ENCODE results near the gene ABCF2. TPM values are rescaled to one million over a fixed set of nuclear protein-coding genes. Genes with fewer than 3 reads are reported as not detected.

Gene ABCF2
- total RNA-seq, 4 donors from 2014 or later: 27.0 to 44.7 (median 40.5) TPM

GRCh38 chr7:151242159-151243044 is 15.4 kb upstream of the ABCF2 start:
- TF ChIP-seq CTCF (IDR thresholded peaks at IDR 0.05): no peak
- TF ChIP-seq POLR2A (IDR thresholded peaks at IDR 0.05): no peak
- peaks cover 17 to 45% (median 35%) of the 10 kb centered on the region in 3 donors for H3K4me1 ChIP-seq
- H3K4me3 ChIP-seq: no peak overlapping the region
- H3K27me3 ChIP-seq: peaks cover 0 to 35% (median 0%) of the 10 kb centered on the region in 4 donors
- H3K9me3 ChIP-seq: no peaks in the 10 kb centered on the region
- 60 to 71% methylated on average over 11 to 12 of the region's 20 CpGs for WGBS, 2 donors
- peaks cover 10 to 50% (median 15%) of the 10 kb centered on the region in 3 donors for H3K36me3 ChIP-seq
- intact Hi-C loops (cut with DNase I): no loop called here
- no peak overlapping the region for H3K27ac ChIP-seq
- no peak for DNase-seq

GRCh38 chr7:151241755-151242096 is 14.7 kb upstream of the ABCF2 start:
- H3K4me1 ChIP-seq: peaks cover 14 to 39% (median 29%) of the 10 kb centered on the region in 3 donors
- peaks cover 0 to 29% (median 0%) of the 10 kb centered on the region in 4 donors for H3K27me3 ChIP-seq
- peaks cover 15 to 56% (median 15%) of the 10 kb centered on the region in 3 donors for H3K36me3 ChIP-seq
- WGBS, 2 donors: 62 to 79% methylated on average over 2 of the region's 9 CpGs
- no peak overlapping the region for H3K27ac ChIP-seq
- H3K4me3 ChIP-seq: no peak overlapping the region
- DNase-seq: no peak
- TF ChIP-seq CTCF (IDR thresholded peaks at IDR 0.05): no peak
- TF ChIP-seq POLR2A (IDR thresholded peaks at IDR 0.05): no peak
- H3K9me3 ChIP-seq: no peaks in the 10 kb centered on the region
- intact Hi-C loops (cut with DNase I): no loop called here

GRCh38 chr7:151240942-151241754 is 14.1 kb upstream of the ABCF2 start:
- Histone ChIP-seq H3K4me1 (peaks cover 14 to 33% (median 23%) of the 10 kb centered on the region in 3 donors), H3K27ac (no peak overlapping the region), H3K9me3 (no peaks in the 10 kb centered on the region), H3K27me3 (peaks cover 0 to 23% (median 0%) of the 10 kb centered on the region in 4 donors), H3K4me3 (no peak overlapping the region), H3K36me3 (peaks cover 15 to 62% (median 15%) of the 10 kb centered on the region in 3 donors)
- DNase-seq: no peak
- TF ChIP-seq CTCF (IDR thresholded peaks at IDR 0.05): no peak
- TF ChIP-seq POLR2A (IDR thresholded peaks at IDR 0.05): no peak
- intact Hi-C loops (cut with DNase I): no loop called here
- WGBS, 2 donors: 75 to 82% methylated on average over 4 to 5 of the region's 7 CpGs

GRCh38 chr7:151240536-151240935 is 13.5 kb upstream of the ABCF2 start:
- intact Hi-C loops (cut with DNase I): no loop called here

More at GRCh38 chr7:151240536-151240935, 13.5 kb upstream of the ABCF2 start:
- H3K4me3 ChIP-seq: no peak overlapping the region
- H3K4me1 ChIP-seq: peaks cover 11 to 28% (median 17%) of the 10 kb centered on the region in 3 donors
- peaks cover 18 to 68% (median 19%) of the 10 kb centered on the region in 3 donors for H3K36me3 ChIP-seq
- H3K27me3 ChIP-seq: peaks cover 0 to 17% (median 0%) of the 10 kb centered on the region in 4 donors
- DNase-seq: no peak
- TF ChIP-seq POLR2A (IDR thresholded peaks at IDR 0.05): no peak
- TF ChIP-seq CTCF (IDR thresholded peaks at IDR 0.05): no peak
- H3K27ac ChIP-seq: no peak overlapping the region
- no peaks in the 10 kb centered on the region for H3K9me3 ChIP-seq
- 79 to 80% methylated on average over 3 of the region's 4 CpGs for WGBS, 2 donors
